ENCODE results near the gene SEMA4B. TPM values are rescaled to one million over a fixed set of nuclear protein-coding genes. Genes with fewer than 3 reads are reported as not detected.

The SEMA4B gene
- total RNA-seq, 1 experiment from 2014 or later, result 32.5 TPM

- TF ChIP-seq, protein P1, sequence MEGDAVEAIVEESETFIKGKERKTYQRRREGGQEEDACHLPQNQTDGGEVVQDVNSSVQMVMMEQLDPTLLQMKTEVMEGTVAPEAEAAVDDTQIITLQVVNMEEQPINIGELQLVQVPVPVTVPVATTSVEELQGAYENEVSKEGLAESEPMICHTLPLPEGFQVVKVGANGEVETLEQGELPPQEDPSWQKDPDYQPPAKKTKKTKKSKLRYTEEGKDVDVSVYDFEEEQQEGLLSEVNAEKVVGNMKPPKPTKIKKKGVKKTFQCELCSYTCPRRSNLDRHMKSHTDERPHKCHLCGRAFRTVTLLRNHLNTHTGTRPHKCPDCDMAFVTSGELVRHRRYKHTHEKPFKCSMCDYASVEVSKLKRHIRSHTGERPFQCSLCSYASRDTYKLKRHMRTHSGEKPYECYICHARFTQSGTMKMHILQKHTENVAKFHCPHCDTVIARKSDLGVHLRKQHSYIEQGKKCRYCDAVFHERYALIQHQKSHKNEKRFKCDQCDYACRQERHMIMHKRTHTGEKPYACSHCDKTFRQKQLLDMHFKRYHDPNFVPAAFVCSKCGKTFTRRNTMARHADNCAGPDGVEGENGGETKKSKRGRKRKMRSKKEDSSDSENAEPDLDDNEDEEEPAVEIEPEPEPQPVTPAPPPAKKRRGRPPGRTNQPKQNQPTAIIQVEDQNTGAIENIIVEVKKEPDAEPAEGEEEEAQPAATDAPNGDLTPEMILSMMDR (conservative IDR thresholded peaks at IDR 0.05), result no peak
- Mint-ChIP-seq H3K36me3 (ENCODE audit: insufficient read depth in 1 of 3, low read depth in 3 of 3) (peaks cover 15 to 41% (median 34%) of the 10 kb centered on the region in 3 experiments), H3K9me3 (no peaks in the 10 kb centered on the region), H3K4me3 (peak overlapping the region; percentile 13 to 25; a peak in 1 of 5 replicates), H3K4me1 (peaks cover 15 to 16% of the 10 kb centered on the region in 2 experiments), H3K27me3 (ENCODE audit: low read depth) (peaks cover 1% of the 10 kb centered on the region; the same call in 1 of the 2 replicates), H3K27ac (0 out of 7 replicates have a peak overlapping the region, but pooled peaks of 1 of the 3 experiments have one; percentile 66)
- H3K9me3 ChIP-seq (ENCODE audit: control insufficient read depth, low read depth, low read length), result no peaks in the 10 kb centered on the region
- no peak overlapping the region for H2BK5ac ChIP-seq (ENCODE audit: insufficient read length, low read length)
- H2AFZ ChIP-seq (ENCODE audit: low read length), result no peak overlapping the region
- H3K79me2 ChIP-seq (ENCODE audit: insufficient read depth, low read length), result no peaks in the 10 kb centered on the region
- H3K14ac ChIP-seq (ENCODE audit: insufficient read depth, low read length), result no peak overlapping the region
- WGBS (ENCODE audit: extremely low coverage, insufficient read length, low lambda C conversion rate), result no CpG with 5 or more reads among the region's 27 CpGs
- peaks cover 12% of the 10 kb centered on the region for H3K23me2 ChIP-seq (ENCODE audit: insufficient read length, low read depth, low read length, poor library complexity, severe bottlenecking)
- H2BK20ac ChIP-seq (ENCODE audit: low read depth, low read length, poor library complexity, severe bottlenecking), result no peak overlapping the region
- no peaks in the 10 kb centered on the region; the same call in 1 of the 2 replicates for H3K4me1 ChIP-seq (ENCODE audit: insufficient read depth, low read length)
- no peak overlapping the region for H3K4me2 ChIP-seq (ENCODE audit: insufficient read depth, insufficient read length, low read length)
- no peaks in the 10 kb centered on the region for H4K20me1 ChIP-seq (ENCODE audit: control insufficient read depth, insufficient read depth, insufficient read length)
- H2AK5ac ChIP-seq (ENCODE audit: insufficient read length, low read length), result no peak overlapping the region
- H3T11ph ChIP-seq (ENCODE audit: low read length), result no peak overlapping the region
- H3K56ac ChIP-seq (ENCODE audit: insufficient read length, low read depth, low read length), result no peak overlapping the region
- H3K4ac ChIP-seq (ENCODE audit: low read depth, low read length), result no peak overlapping the region
- H3K27ac ChIP-seq (ENCODE audit: insufficient read length, low read depth, low read length), result no peak overlapping the region
- H2BK120ac ChIP-seq (ENCODE audit: low read depth, low read length, poor library complexity, severe bottlenecking), result no peak overlapping the region
- no peak overlapping the region for H4K8ac ChIP-seq (replicated peaks; ENCODE audit: insufficient read length, low read depth, low read length)
- no peak for DNase-seq
- no peaks in the 10 kb centered on the region for H3K27me3 ChIP-seq (ENCODE audit: insufficient read depth, low read length)
- H3K79me1 ChIP-seq (ENCODE audit: insufficient read depth, low read depth, low read length, poor library complexity, severe bottlenecking), result no peaks in the 10 kb centered on the region
- no peak overlapping the region for H3K18ac ChIP-seq (ENCODE audit: insufficient read length, low read depth, low read length)
- no peak overlapping the region for H2BK15ac ChIP-seq (ENCODE audit: low read depth, low read length)
- H2BK12ac ChIP-seq (ENCODE audit: insufficient read length, low read depth, low read length), result no peak overlapping the region
- no peak overlapping the region for H3K9ac ChIP-seq (ENCODE audit: extremely low read depth, insufficient read length, low read length)
- no peak overlapping the region for H4K91ac ChIP-seq (ENCODE audit: insufficient read length, low read depth, low read length)
- no peak overlapping the region for H4K5ac ChIP-seq (ENCODE audit: insufficient read length, low read depth, low read length)
- no peak overlapping the region for H3K23ac ChIP-seq (ENCODE audit: insufficient read length, low read depth, low read length)
These were observed 30.2 kb downstream of the SEMA4B start for GRCh38 chr15:90231028-90232017.

Measured in H9 (cell line).